HG03097 (cell line): Measurements from ENCODE around the gene ARHGAP10.

ENCODE experiments used
- ATAC-seq: cut with Tn5 transposase; IDR thresholded peaks from one replicate; pipeline ENCODE4 v1.9.1; 2021; ENCODE audit not compliant: unreplicated experiment, low FRiP score

Gene ARHGAP10

GRCh38 chr4:148112231-148112982 lies 380.5 kb downstream of the ARHGAP10 start:
- ATAC-seq, result no peak

GRCh38 chr4:148114436-148114835 lies 382.5 kb downstream of the ARHGAP10 start:
- no peak for ATAC-seq

- no peak for ATAC-seq
Measured at GRCh38 chr4:148116264-148116663, 384.4 kb downstream of the ARHGAP10 start.

- ATAC-seq, result no peak
Measured at GRCh38 chr4:148116969-148117368, 385.1 kb downstream of the ARHGAP10 start.

GRCh38 chr4:148118179-148118578 lies 386.3 kb downstream of the ARHGAP10 start:
- no peak for ATAC-seq

GRCh38 chr4:148118633-148119032 lies 386.7 kb downstream of the ARHGAP10 start:
- no peak for ATAC-seq

GRCh38 chr4:148120216-148120615 lies 388.3 kb downstream of the ARHGAP10 start:
- no peak for ATAC-seq
